HepG2 (cell line): ENCODE measurements around the gene SPATA33. TPM values are rescaled to one million over a fixed set of nuclear protein-coding genes. Genes with fewer than 3 reads are reported as not detected.

Source experiments
- ATAC-seq: fragments of 200-7000 bp; cut with Tn5 transposase; 3 replicates; pipeline ENCODE4 v1.9.1; 2020; ENCODE audit warnings: mild to moderate bottlenecking, moderate library complexity
- BruUV-seq: library from RNA; stranded (reverse); fragments of 400-500 nt; replicated peaks from 2 replicates; lab custom pipeline; 2021; lab: Mats Ljungman, UMichigan
- CTCF ChIA-PET: fragments of 300-600 bp; formaldehyde crosslinking; extraction: SDS; loops from one replicate; lab custom pipeline; 2021; ENCODE audit warnings: low total read pairs, inconsistent platforms, low intra/inter-chr PET ratio; lab: Yijun Ruan, JAX
- POLR2A ChIA-PET: fragments of 350-600 bp; sonication (Branson Sonifier 250); formaldehyde crosslinking; loops from one replicate; lab custom pipeline; 2020; ENCODE audit warnings: antibody characterized with exemption, inconsistent platforms; lab: Yijun Ruan, JAX
- DNase-seq: peaks from one replicate; pipeline ENCODE4 v3.0.0-alpha.2; 2015; ENCODE audit warnings: low spot score
- FAIRE-seq: peaks from 3 replicates; lab custom pipeline; 2011; peaks lifted over from hg19 to GRCh38; lab: Jason Lieb, UNC
- H2AFZ ChIP-seq: one replicate; pipeline ENCODE4 v1.6.1; 2011; ENCODE audit warnings: low read length, inconsistent platforms
- H3K27ac ChIP-seq: fragments of 300-600 bp; 3 replicates; pipeline ENCODE4 v1.8.0; 2011; ENCODE audit warnings: mixed run types, mild to moderate bottlenecking, mixed read lengths, low read length, inconsistent platforms; ENCODE audit not compliant: insufficient read depth; ENCODE audit errors: extremely low read length
- H3K27me3 ChIP-seq, 2 experiments: fragments of 200-600 bp in 1 of 2; 2 replicates in 1 of 2; 3 replicates in 1 of 2; pipeline versions ENCODE4 v1.6.0 to v1.8.0; 2011; ENCODE audit warnings: low read length in 2 of 2, mild to moderate bottlenecking in 2 of 2, moderate library complexity in 2 of 2, inconsistent platforms in 1 of 2; ENCODE audit not compliant: insufficient read depth in 2 of 2, control insufficient read depth in 1 of 2
- H3K36me3 ChIP-seq, 2 experiments: fragments of 200-600 bp in 1 of 2; replicated peaks in 1 of 2; 2 replicates in 1 of 2; 3 replicates in 1 of 2; pipeline versions ENCODE4 v1.5.1 to v1.8.0; 2011; ENCODE audit warnings: low read length in 2 of 2, inconsistent platforms in 1 of 2; ENCODE audit not compliant: insufficient read depth in 2 of 2, control insufficient read depth in 1 of 2
- H3K4me1 ChIP-seq: 2 replicates; pipeline ENCODE4 v1.5.1; 2012; ENCODE audit warnings: low read length, inconsistent platforms; ENCODE audit not compliant: insufficient read depth
- H3K4me2 ChIP-seq: 2 replicates; pipeline ENCODE4 v1.6.0; 2011; ENCODE audit warnings: low read depth, low read length, inconsistent platforms
- H3K4me3 ChIP-seq, 3 experiments: fragments of 200-600 bp in 1 of 3; sonication (generic), shearing (Covaris generic) in 1 of 3; replicated peaks in 1 of 3; 2 replicates each; pipeline ENCODE4 v1.5.1; 2011 to 2016; ENCODE audit warnings: low read length in 3 of 3, inconsistent platforms in 2 of 3, low read depth in 2 of 3, mild to moderate bottlenecking in 2 of 3, control low read depth in 1 of 3, mixed read lengths in 1 of 3; ENCODE audit not compliant: insufficient read depth in 1 of 3
- H3K79me2 ChIP-seq: one replicate; pipeline ENCODE4 v1.6.1; 2011; ENCODE audit warnings: low read length, inconsistent platforms; ENCODE audit not compliant: insufficient read depth
- H3K9ac ChIP-seq: 2 replicates; pipeline ENCODE4 v1.6.0; 2011; ENCODE audit warnings: mild to moderate bottlenecking, low read depth, low read length, inconsistent platforms; ENCODE audit not compliant: insufficient read depth
- H3K9me3 ChIP-seq: 2 replicates; pipeline ENCODE4 v1.5.1; 2012; ENCODE audit warnings: mild to moderate bottlenecking, low read length
- H4K20me1 ChIP-seq: 2 replicates; pipeline ENCODE4 v1.6.0; 2011; ENCODE audit warnings: inconsistent platforms, mild to moderate bottlenecking, low read length, moderate library complexity; ENCODE audit not compliant: insufficient read depth
- BCL6 ChIP-seq: IDR thresholded peaks from 2 replicates; pipeline ENCODE4 v1.6.1; 2016; ENCODE audit warnings: missing genetic modification reagents, missing compliant biosample characterization
- CENPT ChIP-seq: sonication (generic); formaldehyde crosslinking; IDR thresholded peaks from 2 replicates; pipeline ENCODE4 v1.8.0; 2022; ENCODE audit warnings: low read depth, mild to moderate bottlenecking, moderate library complexity, missing genetic modification reagents
- SAP130 ChIP-seq: IDR thresholded peaks from 2 replicates; pipeline ENCODE4 v1.6.1; 2016; ENCODE audit warnings: low read depth
- TMF1 ChIP-seq: sonication (generic); formaldehyde crosslinking; IDR thresholded peaks from 2 replicates; pipeline ENCODE4 v1.8.1; 2022; ENCODE audit warnings: low read depth, missing genetic modification reagents
- ZMAT3 ChIP-seq: sonication (generic); formaldehyde crosslinking; conservative IDR thresholded peaks from 2 replicates; pipeline ENCODE4 v1.7.0; 2021; ENCODE audit warnings: missing genetic modification reagents
- ZNF263 ChIP-seq: sonication (generic); formaldehyde crosslinking; IDR thresholded peaks from 2 replicates; pipeline ENCODE4 v1.4.0; 2020; ENCODE audit warnings: missing genetic modification reagents
- ZNF839 ChIP-seq: sonication (generic); formaldehyde crosslinking; IDR thresholded peaks from 2 replicates; pipeline ENCODE4 v1.4.0; 2020; ENCODE audit warnings: missing genetic modification reagents, mild to moderate bottlenecking, borderline replicate concordance
- WGBS: methylation state at CpG from one replicate; pipeline ENCODE4 v1.1.6; 2017; ENCODE audit warnings: low lambda C conversion rate; 5-methylcytosine and 5-hydroxymethylcytosine counted together
- in situ Hi-C: cut with HindIII; loops from 2 replicates; pipeline ENCODE4 v1.10.0; 2017; ENCODE audit warnings: low pct_unique_long_range_greater_than_20kb; ENCODE audit not compliant: extremely low pct_ligation_motif_present
- intact Hi-C: fragments of 100-400 bp; cut with micrococcal nuclease; formaldehyde crosslinking; loops from one replicate; pipeline ENCODE4 v1.10.0; 2022; ENCODE audit not compliant: unreplicated experiment
- polyA plus RNA-seq, 8 experiments: library from polyadenylated mRNA; depleted of rRNA in 3 of 8; stranded (reverse) in 7 of 8; unstranded in 1 of 8; fragments of >200 nt; fragmentation: Illumina TruSeq in 4 of 8; extraction: Trizol in 4 of 8; gene quantifications; 2 replicates each; pipeline versions ENCODE4 v1.2.1 to v1.2.3, GENCODE V29; 2011 to 2016; ENCODE audit warnings: low read depth in 4 of 8, missing spikeins in 1 of 8, mixed read lengths in 1 of 8; ENCODE audit not compliant: insufficient read depth in 1 of 8
- total RNA-seq, 5 experiments: library from RNA; depleted of rRNA; stranded (reverse); fragments of >200 nt; fragmentation: Illumina TruSeq; extraction: Trizol; gene quantifications; 2 replicates each; pipeline ENCODE4 v1.2.3, GENCODE V29; 2016; ENCODE audit warnings: low read depth in 1 of 5
- TF ChIP-seq, protein P1 (sequence below): sonication (generic); formaldehyde crosslinking; IDR thresholded peaks from 2 replicates; pipeline ENCODE4 v1.4.0; 2020; ENCODE audit warnings: missing genetic modification reagents; ENCODE audit errors: not compliant biosample characterization

The SPATA33 gene
- total and polyA plus RNA-seq, 2 of the 13 experiments (the other 11 are each of a cell fraction or from before 2014, with no cell fraction given), result 5.7 to 11.0 TPM

DNA sequence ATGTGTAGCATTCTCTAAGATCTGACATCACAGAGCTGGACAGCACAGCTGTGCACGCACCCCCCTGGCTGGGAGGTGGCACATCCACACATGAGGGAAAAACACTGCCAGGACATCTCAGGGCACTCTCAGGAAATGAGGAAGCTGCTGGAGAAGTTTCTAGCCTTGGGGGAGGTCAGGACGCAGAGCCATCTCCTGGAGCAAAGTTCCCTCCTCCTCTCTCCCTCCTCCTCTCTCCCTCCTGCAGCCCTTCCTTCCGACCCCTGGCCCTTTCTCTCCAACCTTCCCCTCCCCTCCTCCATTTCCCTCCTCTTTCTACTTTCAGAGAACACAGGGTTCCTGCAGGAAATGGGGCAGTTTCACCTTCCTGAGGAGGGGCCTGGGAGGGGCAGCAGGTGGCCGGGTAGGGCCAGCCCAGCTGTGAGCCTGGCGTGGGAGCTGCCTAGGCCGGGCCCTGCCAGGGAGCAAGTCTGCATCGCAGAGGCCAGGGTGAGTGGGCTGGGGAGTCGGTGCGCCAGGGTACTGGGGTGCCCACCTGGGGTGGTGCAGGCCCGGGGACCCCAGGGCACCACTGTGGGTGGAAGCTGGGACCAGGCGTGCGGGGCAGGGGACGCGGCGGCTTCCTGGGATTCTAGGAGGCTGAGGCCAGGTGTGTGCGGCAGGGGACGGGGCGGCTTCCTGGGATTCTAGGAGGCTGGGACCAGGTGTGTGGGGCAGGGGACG lies 44.2 kb upstream of the SPATA33 start, which contains the start of gene DPEP1:
Gene DPEP1 (plus strand): TSS at position 412 of the 723 bp plus-strand sequence. CDS start 16,769 bp downstream, outside the sequence.
- ATAC-seq (peak; percentile 19; the same call in 2 of the 3 replicates), FAIRE-seq (no peak), DNase-seq (no peak)
- BruUV-seq, result no TSS peak
- Histone ChIP-seq H3K9ac (no peak within 1 kb of the TSS), H3K9me3 (no peaks in the 10 kb centered on the region), H3K27me3 (peaks cover 5 to 22% of the 10 kb centered on the region in 2 experiments; a peak in 3 of 5 replicates), H3K36me3 (no peaks in the 10 kb centered on the region), H2AFZ (no peak within 1 kb of the TSS), H3K4me2 (no peak within 1 kb of the TSS), H4K20me1 (no peaks in the 10 kb centered on the region), H3K27ac (no peak within 1 kb of the TSS), H3K79me2 (no peaks in the 10 kb centered on the region), H3K4me1 (peaks cover 44% of the 10 kb centered on the region), H3K4me3 (no peak within 1 kb of the TSS)
- intact Hi-C loops (no loop called here), in situ Hi-C loops (no loop called here)
- ChIA-PET POLR2A (no interaction called here), CTCF (interaction anchor here (1.2 kb wide), 1 partner anchor 28 kb away, joined by 4 read pairs; no protein-coding TSS in a partner anchor)
- WGBS, result 61% methylated on average over 19 of the region's 19 CpGs
- TF ChIP-seq SAP130 (CRISPR knock-in tag), result no peak
- TF ChIP-seq BCL6 (CRISPR knock-in tag), result no peak
- TF ChIP-seq TMF1 (CRISPR knock-in tag), result no peak
- no peak for TF ChIP-seq ZMAT3 (CRISPR knock-in tag)
- TF ChIP-seq, protein P1, sequence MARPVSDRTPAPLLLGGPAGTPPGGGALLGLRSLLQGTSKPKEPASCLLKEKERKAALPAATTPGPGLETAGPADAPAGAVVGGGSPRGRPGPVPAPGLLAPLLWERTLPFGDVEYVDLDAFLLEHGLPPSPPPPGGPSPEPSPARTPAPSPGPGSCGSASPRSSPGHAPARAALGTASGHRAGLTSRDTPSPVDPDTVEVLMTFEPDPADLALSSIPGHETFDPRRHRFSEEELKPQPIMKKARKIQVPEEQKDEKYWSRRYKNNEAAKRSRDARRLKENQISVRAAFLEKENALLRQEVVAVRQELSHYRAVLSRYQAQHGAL (CRISPR knock-in tag), result no peak
- TF ChIP-seq CENPT (CRISPR knock-in tag), result no peak
- TF ChIP-seq ZNF839 (CRISPR knock-in tag), result no peak
- TF ChIP-seq ZNF263 (CRISPR knock-in tag), result peak; percentile 85
